Renal cortical epithelial cell (primary cell): ENCODE results near the gene POPDC2. TPM values are rescaled to one million over a fixed set of nuclear protein-coding genes. Genes with fewer than 3 reads are reported as not detected.
"Not testable (repeated sequence)": the region's sequence is repeated elsewhere in the genome, so short reads cannot be mapped to it uniquely, and the experiment has no call there.

Experiments used
- DNase-seq: peaks from one replicate; pipeline ENCODE4 v3.0.0-alpha.2; 2011; ENCODE audit warnings: low read depth
- total RNA-seq: library from RNA; depleted of rRNA; stranded (reverse); fragments of >200 nt; gene quantifications from 2 replicates; pipeline ENCODE4 v1.2.3, GENCODE V29; 2014

Gene POPDC2, protein sequence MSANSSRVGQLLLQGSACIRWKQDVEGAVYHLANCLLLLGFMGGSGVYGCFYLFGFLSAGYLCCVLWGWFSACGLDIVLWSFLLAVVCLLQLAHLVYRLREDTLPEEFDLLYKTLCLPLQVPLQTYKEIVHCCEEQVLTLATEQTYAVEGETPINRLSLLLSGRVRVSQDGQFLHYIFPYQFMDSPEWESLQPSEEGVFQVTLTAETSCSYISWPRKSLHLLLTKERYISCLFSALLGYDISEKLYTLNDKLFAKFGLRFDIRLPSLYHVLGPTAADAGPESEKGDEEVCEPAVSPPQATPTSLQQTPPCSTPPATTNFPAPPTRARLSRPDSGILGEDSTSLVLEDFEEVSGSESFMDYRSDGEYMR
- 0.40 TPM in 1 of 2 replicates, not detected in the other for total RNA-seq

DNA sequence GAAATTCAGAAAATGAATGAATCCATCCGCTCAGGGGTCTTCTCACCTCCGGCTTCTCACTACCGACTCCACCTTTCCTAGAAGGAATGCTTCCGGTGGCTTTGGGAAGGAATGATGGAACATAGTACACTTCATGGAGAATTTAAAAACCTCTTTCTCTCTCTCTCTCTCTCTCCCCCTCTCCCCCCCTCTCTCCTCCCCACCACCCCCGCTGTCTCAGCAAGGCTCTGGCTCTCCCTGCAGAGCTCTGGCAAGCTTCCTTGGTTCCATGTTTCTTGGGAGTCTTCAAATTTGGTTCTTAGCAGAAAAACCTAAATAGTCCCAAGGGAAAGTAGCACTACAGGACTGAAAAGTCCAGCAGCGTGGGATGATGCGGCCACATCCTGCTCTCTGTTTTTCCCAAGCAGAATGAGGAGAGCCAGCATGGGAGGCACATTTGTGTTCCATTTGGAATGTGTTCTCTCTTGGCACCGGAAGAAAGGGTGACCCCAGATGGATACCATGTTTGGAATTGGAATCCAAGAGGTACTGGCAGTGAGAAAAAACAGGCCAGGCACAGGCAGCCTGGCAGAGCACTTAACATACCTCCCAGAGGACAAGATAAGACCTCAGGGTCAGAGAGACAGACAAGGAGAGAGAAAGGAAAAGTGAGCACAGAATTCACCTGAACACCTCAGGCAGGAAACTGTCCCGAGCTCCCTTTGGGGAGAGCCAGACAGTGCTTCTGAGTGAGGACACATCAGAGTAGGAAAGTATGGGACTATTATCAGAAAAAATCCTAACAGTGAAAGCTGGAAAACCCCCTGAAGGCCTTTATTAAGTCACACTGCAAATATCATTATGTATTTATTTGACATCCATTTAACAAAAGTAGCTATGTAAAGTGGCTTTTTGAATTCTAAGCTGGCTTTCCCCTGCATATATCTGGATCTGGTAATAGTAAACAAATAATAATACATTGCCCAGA lies at the start of gene POPDC2:
Gene POPDC2, minus strand, starts transcription at position 116 of the 967 bp plus-strand sequence. CDS start 166 bp downstream, outside the sequence.
- DNase-seq = no peak

DNA sequence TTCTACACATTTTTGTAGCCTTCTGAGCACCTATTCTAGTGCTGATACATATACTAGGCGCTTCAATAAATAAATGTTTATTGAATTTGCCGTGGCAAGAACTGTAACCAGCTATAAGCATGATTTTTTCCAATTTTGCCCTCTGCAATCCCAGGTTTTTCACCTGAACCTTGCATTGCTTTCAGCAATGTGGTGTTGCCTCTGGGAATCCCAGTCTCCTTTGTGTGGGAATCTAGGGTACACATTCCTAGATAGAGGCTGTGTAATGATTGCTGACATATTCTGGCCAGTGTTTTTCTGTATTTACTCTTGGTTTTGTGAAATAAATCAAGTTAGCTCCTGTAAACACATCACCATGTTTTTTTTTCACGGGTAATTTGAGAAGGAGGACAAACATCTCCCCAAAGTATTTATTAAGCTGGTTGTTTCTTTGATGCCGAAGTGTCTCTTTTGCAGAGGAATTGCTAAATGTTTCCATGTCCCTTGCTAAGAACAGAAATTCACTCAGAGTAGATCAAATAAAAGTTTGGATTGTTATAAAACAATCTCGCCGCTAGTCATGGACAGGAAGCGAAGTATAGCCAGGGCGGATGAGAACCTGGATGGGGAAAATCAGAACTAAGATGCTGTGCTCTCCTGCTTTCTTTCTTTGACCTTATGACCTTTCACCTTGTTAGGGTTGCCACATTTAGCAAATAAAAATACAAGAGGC lies 43.6 kb upstream of the POPDC2 start:
- peak; percentile 26 for DNase-seq

DNA sequence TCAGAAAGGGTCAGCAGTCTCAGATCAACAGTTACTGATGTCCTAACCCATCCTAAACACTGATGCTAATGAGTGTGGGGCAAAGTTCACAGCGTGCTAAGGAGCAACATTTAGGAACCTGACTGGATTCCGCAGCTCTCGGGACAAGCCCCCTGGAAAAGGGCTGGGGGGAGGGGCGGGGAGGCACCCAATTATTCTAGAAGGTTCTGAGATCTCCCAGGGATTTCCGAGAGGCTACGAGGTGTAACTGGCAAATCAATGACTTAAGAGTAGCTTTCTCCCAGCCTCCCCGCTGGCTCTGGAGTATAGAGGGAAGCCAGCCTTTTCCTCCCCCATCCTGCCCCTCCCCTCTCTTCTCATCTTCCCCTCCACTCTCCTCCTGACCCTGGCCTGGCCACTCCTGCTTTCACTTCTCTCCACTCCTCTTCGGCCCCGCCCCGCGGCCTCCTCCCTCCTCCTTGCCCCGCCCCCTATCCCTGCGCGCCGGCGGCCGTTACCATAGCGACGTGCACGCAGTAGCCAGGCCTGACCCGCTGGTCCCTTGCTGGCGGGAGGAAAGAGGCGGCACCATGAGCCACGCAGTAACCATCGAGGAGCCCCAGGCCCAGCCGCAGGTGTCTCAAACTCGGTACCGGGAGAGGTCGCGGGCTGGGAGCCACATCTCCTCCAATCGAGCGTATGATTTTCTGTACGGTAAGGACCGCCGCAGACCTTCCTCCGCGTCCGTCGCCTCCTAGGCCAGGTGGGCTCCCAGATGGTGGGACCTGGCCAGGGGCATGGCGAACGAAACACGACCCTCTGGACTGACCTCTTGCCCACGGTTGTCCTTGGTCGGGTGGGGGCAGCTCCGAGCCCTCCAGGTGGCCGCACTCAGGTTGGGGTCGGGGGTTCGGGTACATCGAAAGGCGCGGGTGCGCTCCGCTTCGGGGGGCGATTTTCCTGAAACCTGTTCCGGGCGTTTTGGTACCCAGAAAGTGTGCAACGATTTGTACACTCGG lies 42.4 kb upstream of the POPDC2 start, which contains the start of gene CFAP91:
Gene CFAP91, plus strand, starts transcription at position 493 of the 998 bp plus-strand sequence. Its CDS starts 77 bp downstream, at position 570.
- DNase-seq = peak; percentile 80

DNA sequence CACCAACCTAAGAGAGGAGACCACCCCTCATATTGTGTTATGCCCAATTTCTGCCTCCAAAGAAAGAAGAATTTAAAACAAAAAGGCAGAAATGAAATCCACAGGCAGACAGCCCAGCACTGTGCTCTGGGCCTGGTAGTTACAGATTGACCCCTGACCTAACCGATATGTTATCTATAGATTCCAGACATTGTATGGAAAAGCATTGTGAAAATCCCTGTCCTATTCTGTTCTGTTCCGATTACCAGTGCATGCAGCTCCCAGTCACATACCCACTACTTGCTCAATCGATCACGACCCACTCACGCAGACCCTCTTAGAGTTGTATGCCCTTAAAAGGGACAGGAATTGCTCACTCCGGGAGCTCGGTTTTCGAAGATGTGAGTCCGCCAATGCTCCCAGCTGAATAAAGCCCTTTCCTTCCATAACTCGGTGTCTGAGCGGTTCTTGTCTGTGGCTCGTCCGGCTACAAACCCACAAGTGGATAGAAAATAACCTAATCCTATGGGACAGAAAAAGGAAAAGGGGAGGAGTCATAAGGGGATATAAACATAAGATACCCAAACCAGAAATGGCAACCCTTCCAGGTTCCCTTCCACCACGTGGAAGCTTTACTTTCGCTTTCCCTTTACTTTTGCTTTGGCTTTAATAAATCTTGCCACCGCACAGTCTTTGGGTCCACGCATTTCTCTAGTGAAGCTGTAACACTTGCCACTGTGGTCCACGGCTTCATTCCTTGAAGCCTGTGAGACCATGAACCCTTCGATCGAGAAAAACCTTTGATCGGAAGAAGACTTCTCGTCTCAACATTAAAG lies 40.7 kb upstream of the POPDC2 start:
- DNase-seq = no peak

DNA sequence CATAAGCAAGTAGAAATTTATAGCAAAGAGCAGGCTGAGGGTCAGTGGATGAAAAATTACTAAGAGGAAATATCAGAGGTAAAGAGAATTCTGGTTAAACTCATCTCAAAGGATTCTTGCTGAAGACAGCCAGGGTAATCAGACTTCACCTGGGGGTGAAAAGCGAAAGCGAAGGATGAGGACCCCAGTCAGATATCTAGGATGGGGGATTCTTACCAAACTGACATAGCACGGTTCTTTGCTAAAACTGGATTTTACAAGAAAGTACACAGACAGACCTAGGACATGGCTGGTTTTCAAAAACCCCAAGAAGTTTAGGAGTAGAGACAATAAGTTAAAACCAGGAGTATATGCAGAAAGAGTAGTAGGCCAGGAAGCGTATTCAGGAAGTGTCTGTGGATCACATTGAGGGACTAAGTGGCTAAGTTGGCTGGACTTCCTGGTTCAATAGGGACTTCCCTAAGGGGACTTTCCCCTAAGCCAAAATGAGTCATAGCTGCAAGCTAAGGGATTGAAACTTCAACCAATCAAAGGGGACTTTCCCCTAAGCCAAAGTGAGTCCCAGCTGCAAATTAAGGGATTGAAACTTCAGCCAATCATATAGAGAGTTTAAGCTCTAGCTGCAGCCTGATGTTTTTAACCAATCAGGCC lies 40.0 kb upstream of the POPDC2 start:
- peak; percentile 87 for DNase-seq

DNA sequence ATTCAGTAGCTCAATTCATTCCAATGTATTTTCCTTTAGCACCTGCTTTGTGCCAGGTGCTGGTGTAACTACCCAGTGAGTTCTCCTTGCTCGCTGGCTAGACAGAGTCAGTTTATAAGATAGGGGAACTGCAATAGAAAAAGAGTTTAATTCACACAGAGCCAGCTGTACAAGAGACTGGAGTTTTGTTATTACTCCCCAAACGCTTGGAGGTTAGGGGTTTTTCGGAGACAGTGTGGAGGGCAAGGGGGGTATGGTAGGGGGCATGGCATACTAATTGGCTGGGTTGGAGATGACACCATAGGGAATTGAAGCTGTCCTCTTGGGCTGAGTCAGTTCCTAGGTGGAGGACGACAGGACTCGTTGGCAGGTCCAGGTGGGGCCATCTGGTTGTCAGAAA lies 37.0 kb upstream of the POPDC2 start:
- DNase-seq = no peak

DNA sequence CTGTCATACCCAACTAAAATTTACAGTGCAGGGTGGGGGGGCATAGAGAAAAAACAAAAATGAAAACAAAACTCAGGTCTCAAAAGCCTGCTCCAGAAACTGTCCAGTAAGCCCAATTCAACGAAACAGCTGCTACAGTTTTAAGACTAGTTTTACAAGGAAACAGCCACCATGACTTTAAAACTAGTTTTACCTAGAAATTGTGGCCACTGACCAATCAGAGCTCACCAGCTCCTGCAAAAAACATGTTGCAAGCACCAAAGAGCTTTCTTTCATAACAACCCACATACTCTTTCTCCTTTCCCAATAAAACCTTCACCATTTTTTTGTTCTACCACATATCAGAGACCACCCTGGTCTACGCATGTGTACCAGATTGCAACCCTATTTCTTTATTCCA lies 35.1 kb upstream of the POPDC2 start:
- no peak for DNase-seq

DNA sequence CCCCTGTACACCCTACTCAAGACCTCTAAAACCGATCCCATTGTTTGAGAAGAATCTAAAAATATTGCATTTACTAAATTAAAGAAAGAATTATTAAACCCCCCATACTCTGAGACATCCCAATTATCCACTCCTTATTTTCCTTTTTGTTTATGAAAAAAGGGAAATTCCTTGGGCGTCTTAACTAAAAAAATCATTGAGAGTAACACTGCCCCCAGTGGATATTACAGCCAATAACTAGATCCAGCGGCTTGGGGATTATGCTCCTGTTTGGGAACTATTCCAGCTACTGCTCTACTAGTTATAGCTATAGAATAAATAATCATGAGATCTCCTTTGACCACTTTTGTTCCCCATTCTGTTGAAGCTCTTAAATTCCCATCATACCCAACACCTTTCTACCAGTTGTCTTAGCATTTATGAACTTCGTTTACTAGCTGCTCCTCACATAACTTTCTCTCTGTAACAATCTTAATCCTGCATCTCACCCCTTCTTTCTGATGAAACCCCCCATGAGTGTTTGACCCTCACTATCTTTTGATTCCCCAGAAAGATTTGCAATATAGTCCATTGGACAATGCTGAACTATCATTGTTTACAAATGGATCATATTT lies 29.8 kb upstream of the POPDC2 start:
- peak; percentile 45 for DNase-seq

DNA sequence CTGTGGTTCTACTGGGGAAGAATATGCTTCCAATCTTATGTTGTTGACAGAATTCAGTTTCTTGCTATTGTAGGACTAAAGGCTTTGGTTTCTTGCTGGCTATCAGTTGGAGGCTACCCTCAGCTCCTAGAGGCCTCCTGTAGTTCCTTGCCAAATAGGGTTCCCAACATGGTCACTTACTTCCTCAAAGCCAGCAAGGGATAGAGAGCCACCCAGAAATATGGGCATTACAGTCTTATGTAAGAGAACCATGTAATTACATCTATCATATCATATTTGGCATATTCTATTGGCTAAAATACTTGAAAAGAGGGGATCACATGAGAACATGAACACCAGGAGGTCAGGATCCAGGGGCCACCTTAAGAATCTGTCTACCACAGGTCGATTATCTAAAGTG lies 23.0 kb upstream of the POPDC2 start:
- no peak for DNase-seq

DNA sequence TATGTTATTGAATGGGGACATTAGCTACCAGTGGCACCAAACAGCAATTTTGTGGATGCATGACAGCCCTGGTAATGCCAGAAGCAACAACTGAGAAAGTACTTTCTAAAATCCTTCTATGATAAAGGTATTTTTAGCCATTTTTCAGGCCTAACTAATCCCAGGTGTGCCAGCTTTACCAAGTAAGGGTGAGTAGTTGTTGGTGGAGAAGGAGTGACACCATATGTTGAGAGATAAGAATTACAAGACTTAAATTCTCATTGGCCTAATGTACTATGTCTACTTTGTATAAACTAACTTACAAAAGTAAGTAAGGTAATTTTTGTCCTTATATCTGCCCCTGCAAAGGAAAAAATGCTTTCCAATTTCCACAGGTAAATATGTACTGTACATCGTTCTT lies 20.9 kb upstream of the POPDC2 start:
- DNase-seq = peak; percentile 49

DNA sequence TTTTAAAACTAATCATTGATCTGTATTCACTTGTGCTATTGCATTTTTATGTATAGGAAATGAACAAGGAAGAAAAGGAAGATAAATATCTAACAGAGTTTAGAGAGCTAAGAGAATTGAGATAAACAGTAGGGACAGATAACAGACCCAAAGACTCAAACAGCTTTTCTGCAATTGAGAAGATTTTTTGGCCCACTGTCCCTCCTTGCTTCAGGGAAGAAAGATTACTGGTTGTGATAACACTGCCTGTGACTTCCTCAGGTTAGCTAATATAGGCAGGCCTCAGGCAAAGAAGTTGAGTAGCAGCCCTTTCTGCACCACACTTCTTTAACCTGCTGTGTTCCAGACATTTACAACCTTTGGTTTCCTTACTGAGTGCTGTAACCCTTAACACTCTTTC lies 19.5 kb upstream of the POPDC2 start:
- no peak for DNase-seq

DNA sequence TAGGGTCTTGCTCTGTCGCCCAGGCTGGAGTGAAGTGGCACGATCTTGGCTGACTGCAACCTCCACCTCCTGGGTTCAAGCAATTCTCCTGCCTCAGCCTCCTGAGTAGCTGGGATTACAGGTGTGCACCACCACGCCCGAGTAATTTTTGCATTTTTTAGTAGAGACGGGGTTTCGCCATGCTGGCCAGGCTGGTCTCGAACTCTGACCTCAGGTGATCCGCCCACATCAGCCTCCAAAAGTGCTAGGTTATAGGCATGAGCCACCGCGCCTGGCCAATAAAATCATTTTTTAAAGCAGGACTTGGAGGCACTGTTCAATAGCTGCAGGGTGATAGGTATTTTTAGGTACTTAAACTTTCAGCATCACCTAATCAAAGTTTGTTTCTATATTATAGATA lies 17.8 kb upstream of the POPDC2 start:
- DNase-seq = not testable (repeated sequence)

DNA sequence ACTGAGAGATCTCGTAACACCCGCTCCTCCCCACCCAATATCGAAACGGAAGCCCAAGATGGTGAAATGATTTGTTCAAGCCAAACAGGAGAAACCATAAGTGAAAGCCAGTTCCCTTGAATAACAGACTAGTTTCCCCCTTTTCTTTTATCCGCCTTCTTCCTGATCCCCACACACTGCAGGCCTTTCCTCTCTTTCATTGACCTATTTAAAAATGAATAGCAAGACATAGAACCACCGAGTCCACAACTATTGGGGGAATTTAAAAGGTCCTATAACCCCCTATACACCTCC lies 17.2 kb upstream of the POPDC2 start:
- no peak for DNase-seq

DNA sequence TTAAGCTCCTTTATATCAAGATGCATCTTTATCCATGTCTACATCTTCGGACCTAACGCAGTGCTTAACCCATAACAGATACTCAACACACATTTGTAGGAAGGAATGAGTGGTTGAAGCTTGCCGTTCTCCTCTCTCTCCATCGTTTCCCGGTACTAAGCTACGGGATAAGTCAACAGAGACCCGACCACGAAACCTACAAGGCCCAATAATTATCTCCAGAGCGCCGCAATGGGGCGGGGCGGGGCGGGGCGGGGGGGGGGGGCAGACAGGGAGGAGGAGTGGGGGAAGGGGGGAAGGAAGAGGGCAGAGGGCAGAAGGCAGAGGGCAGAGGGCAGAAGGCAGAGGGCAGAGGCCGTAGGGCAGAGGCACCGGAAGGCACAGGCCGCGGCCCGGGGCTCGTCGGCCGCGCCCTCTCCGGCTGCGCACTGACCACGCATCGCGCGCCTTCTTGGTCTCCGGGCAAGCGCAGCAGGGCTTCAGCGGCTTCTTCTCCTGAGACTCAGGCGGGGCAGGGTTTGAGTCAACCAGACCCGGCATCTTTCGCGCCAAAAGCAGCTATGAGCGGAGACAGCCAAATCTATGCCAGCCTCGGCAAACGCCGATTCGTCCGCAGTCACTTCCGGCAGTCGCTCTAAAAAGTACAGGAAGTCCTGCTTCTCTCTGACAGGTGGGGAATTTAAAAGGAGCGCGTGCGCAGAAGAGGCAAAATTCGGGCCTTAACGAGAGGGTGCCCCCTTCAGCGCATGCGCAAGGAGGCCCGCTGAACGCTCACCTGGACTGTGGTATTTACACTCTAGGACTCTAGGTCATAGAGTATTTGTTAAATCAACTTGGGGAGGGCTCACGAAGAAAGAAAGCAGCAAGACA lies 16.6 kb upstream of the POPDC2 start, which contains the start of gene COX17:
Gene COX17, minus strand, starts transcription at position 636 of the 870 bp plus-strand sequence. Its CDS starts 96 bp downstream, at position 540.
- DNase-seq = peak; percentile 97

DNA sequence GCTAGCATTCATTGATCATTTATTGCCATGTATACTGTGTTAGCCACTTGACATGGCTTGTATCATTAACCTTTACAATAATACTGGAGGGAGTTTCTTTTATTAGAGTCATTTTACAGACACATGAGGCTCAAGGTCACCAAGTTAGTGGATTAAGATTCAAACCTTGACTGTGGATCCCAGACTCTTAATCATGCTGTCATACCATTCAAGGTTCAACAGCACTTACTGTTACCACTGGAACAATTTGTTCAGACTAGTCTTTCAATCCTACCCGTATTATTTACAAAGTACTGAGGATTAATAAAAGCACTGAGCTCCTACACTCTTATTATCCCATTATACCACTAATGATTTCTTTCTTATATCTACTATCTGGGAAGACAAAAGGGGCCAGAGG lies 15.6 kb upstream of the POPDC2 start:
- DNase-seq = peak; percentile 8

DNA sequence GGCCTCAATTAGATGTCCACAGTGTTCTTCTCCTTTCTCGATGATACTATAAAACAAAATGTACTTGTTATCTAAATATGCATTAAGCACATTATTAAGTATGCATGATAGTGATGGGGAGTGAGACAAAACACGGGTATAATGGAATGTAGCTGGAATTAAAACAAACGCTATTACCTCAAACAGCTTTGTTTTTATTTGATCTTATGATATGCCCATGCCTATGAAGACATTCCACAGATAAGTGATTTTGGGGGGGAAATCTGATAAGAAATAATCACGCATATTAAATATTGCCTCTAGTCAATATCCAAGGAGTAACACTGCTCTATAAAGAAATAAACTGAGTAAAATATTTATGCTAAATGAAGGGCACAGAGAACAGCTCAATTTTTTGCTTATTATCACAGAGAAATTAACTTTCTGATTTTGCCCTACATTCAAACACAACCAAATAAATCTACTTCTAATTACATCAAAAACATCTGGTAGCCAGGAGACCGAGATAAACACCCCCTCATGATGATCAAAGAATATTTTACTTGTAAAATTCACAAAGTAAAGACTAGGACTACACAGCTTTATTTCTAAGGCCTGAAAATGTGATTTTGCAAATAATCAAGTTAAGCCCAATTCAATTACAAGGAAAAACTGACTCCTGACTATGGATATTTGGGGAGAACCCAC lies 14.9 kb upstream of the POPDC2 start:
- no peak for DNase-seq

DNA sequence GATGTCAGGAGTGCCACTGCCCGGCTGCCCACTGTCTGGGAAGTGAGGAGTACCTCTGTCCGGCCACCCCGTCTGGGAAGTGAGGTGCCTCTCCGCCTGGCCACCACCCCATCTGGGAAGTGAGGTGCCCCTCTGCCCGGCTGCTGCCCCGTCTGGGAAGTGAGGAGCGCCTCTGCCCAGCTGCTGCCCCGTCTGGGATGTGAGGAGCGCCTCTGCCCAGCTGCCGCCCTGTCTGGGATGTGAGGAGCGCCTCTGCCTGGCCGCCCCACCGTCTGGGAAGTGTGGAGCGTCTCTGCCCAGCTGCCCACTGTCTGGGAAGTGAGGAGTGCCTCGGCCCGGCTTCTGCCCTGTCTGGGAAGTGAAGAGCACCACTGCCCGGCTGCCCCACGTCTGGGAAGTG lies 13.5 kb upstream of the POPDC2 start:
- no peak for DNase-seq
